HepG2 (cell line): Measurements from ENCODE around the gene TECTB. TPM values are rescaled to one million over a fixed set of nuclear protein-coding genes. Genes with fewer than 3 reads are reported as not detected.

Experiments used
- ADNP ChIP-seq: sonication (generic); formaldehyde crosslinking; IDR thresholded peaks from 2 replicates; pipeline ENCODE4 v1.4.0; 2020; ENCODE audit warnings: missing genetic modification reagents
- CEBPZ ChIP-seq: IDR thresholded peaks from 2 replicates; pipeline ENCODE4 v1.6.1; 2012; ENCODE audit warnings: low read length, improper control_type of control experiment
- FOSL2 ChIP-seq: sonication (generic); formaldehyde crosslinking; IDR thresholded peaks from 2 replicates; pipeline ENCODE4 v1.4.0; 2020; ENCODE audit warnings: missing genetic modification reagents
- FOXA3 ChIP-seq: IDR thresholded peaks from 2 replicates; pipeline ENCODE4 v1.6.1; 2016; ENCODE audit warnings: missing genetic modification reagents, missing compliant biosample characterization
- HOXA3 ChIP-seq: sonication (generic); formaldehyde crosslinking; IDR thresholded peaks from 2 replicates; pipeline ENCODE4 v1.5.0; 2020; ENCODE audit warnings: missing genetic modification reagents
- MYNN ChIP-seq: sonication (generic); formaldehyde crosslinking; IDR thresholded peaks from 2 replicates; pipeline ENCODE4 v1.4.0; 2020; ENCODE audit warnings: mild to moderate bottlenecking, low read depth, missing genetic modification reagents
- NCOA2 ChIP-seq: sonication (generic); formaldehyde crosslinking; IDR thresholded peaks from 2 replicates; pipeline ENCODE4 v1.8.0; 2022; ENCODE audit warnings: inconsistent platforms
- PHF21A ChIP-seq: sonication (generic); formaldehyde crosslinking; IDR thresholded peaks from 2 replicates; pipeline ENCODE4 v1.5.0; 2020; ENCODE audit warnings: mild to moderate bottlenecking, missing genetic modification reagents
- PPARG ChIP-seq: conservative IDR thresholded peaks from 2 replicates; pipeline ENCODE4 v1.6.1; 2016; ENCODE audit warnings: missing biosample characterization, missing genetic modification reagents
- SOX6 ChIP-seq, 2 experiments: fragments of 450-650 bp in 1 of 2; sonication (generic) in 1 of 2; formaldehyde crosslinking in 1 of 2; IDR thresholded peaks; 2 replicates each; pipeline versions ENCODE4 v1.4.0 to v1.6.1; 2017 to 2020; ENCODE audit warnings: antibody characterized with exemption in 1 of 2, mild to moderate bottlenecking in 1 of 2, missing genetic modification reagents in 1 of 2
- TBP ChIP-seq: sonication (generic); formaldehyde crosslinking; IDR thresholded peaks from 2 replicates; pipeline ENCODE4 v1.5.0; 2020; ENCODE audit warnings: missing genetic modification reagents
- ZNF383 ChIP-seq: sonication (generic); formaldehyde crosslinking; IDR thresholded peaks from 2 replicates; pipeline ENCODE4 v1.4.0; 2020; ENCODE audit warnings: missing genetic modification reagents, mild to moderate bottlenecking, borderline replicate concordance
- ZSCAN25 ChIP-seq: sonication (generic); formaldehyde crosslinking; IDR thresholded peaks from 2 replicates; pipeline ENCODE4 v1.8.0; 2022; ENCODE audit warnings: mild to moderate bottlenecking, missing genetic modification reagents
- polyA plus RNA-seq, 8 experiments: library from polyadenylated mRNA; depleted of rRNA in 3 of 8; stranded (reverse) in 7 of 8; unstranded in 1 of 8; fragments of >200 nt; fragmentation: Illumina TruSeq in 4 of 8; extraction: Trizol in 4 of 8; gene quantifications; 2 replicates each; pipeline versions ENCODE4 v1.2.1 to v1.2.3, GENCODE V29; 2011 to 2016; ENCODE audit warnings: low read depth in 4 of 8, missing spikeins in 1 of 8, mixed read lengths in 1 of 8; ENCODE audit not compliant: insufficient read depth in 1 of 8
- total RNA-seq, 5 experiments: library from RNA; depleted of rRNA; stranded (reverse); fragments of >200 nt; fragmentation: Illumina TruSeq; extraction: Trizol; gene quantifications; 2 replicates each; pipeline ENCODE4 v1.2.3, GENCODE V29; 2016; ENCODE audit warnings: low read depth in 1 of 5
- TF ChIP-seq, protein P1 (sequence below): sonication (generic); formaldehyde crosslinking; IDR thresholded peaks from 2 replicates; pipeline ENCODE4 v1.4.0; 2020; ENCODE audit warnings: mild to moderate bottlenecking, missing genetic modification reagents, borderline replicate concordance
- TF ChIP-seq, protein P2 (sequence below): sonication (generic); formaldehyde crosslinking; IDR thresholded peaks from 2 replicates; pipeline ENCODE4 v1.4.0; 2020; ENCODE audit warnings: mild to moderate bottlenecking, missing genetic modification reagents
- TF ChIP-seq, protein P3 (sequence below): sonication (generic); formaldehyde crosslinking; IDR thresholded peaks from 2 replicates; pipeline ENCODE4 v1.4.0; 2020; ENCODE audit warnings: missing genetic modification reagents, mild to moderate bottlenecking, borderline replicate concordance

The TECTB gene
- total and polyA plus RNA-seq, 2 of the 13 experiments (the other 11 are each of a cell fraction or from before 2014, with no cell fraction given) = 0.78 to 1.8 TPM

DNA sequence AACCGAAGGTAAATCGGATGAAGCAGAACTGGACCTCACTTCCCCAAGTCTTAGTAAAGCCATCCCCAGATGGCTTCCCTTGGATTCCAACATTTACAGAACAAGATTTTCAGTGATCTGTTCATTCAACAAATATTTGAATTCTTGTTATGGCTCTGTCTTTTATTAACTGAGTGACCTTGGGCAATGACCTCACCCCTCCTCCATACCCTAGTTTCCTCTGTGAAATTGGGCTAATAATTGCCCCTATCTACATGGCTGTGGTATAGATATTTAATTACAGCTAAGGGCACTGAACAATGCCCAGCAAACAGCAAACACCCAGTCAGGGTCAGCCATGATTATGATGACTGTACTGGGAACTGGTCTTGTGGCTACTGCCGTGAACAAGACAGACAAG, 19.1 kb downstream of the TECTB start (continued):
- TF ChIP-seq, protein P1, sequence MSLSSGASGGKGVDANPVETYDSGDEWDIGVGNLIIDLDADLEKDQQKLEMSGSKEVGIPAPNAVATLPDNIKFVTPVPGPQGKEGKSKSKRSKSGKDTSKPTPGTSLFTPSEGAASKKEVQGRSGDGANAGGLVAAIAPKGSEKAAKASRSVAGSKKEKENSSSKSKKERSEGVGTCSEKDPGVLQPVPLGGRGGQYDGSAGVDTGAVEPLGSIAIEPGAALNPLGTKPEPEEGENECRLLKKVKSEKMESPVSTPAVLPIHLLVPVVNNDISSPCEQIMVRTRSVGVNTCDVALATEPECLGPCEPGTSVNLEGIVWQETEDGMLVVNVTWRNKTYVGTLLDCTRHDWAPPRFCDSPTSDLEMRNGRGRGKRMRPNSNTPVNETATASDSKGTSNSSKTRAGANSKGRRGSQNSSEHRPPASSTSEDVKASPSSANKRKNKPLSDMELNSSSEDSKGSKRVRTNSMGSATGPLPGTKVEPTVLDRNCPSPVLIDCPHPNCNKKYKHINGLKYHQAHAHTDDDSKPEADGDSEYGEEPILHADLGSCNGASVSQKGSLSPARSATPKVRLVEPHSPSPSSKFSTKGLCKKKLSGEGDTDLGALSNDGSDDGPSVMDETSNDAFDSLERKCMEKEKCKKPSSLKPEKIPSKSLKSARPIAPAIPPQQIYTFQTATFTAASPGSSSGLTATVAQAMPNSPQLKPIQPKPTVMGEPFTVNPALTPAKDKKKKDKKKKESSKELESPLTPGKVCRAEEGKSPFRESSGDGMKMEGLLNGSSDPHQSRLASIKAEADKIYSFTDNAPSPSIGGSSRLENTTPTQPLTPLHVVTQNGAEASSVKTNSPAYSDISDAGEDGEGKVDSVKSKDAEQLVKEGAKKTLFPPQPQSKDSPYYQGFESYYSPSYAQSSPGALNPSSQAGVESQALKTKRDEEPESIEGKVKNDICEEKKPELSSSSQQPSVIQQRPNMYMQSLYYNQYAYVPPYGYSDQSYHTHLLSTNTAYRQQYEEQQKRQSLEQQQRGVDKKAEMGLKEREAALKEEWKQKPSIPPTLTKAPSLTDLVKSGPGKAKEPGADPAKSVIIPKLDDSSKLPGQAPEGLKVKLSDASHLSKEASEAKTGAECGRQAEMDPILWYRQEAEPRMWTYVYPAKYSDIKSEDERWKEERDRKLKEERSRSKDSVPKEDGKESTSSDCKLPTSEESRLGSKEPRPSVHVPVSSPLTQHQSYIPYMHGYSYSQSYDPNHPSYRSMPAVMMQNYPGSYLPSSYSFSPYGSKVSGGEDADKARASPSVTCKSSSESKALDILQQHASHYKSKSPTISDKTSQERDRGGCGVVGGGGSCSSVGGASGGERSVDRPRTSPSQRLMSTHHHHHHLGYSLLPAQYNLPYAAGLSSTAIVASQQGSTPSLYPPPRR (CRISPR knock-in tag) = peak; percentile 72; the same call in 1 of the 2 replicates
- TF ChIP-seq FOSL2 (CRISPR knock-in tag) (0 out of 2 replicates have a peak, but pooled peaks have one; percentile 46), CEBPZ (no peak), ZSCAN25 (CRISPR knock-in tag) (peak; percentile 18; the same call in 1 of the 2 replicates), PPARG (CRISPR knock-in tag) (peak; percentile 74; the same call in 1 of the 2 replicates), NCOA2 (CRISPR knock-in tag) (peak; percentile 89), HOXA3 (0 out of 2 replicates have a peak, but pooled peaks have one; percentile 14), FOXA3 (CRISPR knock-in tag) (peak; percentile 61), MYNN (CRISPR knock-in tag) (no peak), TBP (CRISPR knock-in tag) (no peak), ADNP (CRISPR knock-in tag) (no peak), SOX6 (IDR thresholded peaks at IDR 0.05) (no peak), SOX6 (CRISPR knock-in tag; IDR thresholded peaks at IDR 0.05) (peak; percentile 80), PHF21A (peak; percentile 68; the same call in 1 of the 2 replicates), ZNF383 (CRISPR knock-in tag) (no peak)
- TF ChIP-seq, protein P2, sequence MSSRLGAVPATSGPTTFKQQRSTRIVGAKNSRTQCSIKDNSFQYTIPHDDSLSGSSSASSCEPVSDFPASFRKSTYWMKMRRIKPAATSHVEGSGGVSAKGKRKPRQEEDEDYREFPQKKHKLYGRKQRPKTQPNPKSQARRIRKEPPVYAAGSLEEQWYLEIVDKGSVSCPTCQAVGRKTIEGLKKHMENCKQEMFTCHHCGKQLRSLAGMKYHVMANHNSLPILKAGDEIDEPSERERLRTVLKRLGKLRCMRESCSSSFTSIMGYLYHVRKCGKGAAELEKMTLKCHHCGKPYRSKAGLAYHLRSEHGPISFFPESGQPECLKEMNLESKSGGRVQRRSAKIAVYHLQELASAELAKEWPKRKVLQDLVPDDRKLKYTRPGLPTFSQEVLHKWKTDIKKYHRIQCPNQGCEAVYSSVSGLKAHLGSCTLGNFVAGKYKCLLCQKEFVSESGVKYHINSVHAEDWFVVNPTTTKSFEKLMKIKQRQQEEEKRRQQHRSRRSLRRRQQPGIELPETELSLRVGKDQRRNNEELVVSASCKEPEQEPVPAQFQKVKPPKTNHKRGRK (CRISPR knock-in tag) = no peak
- TF ChIP-seq, protein P3, sequence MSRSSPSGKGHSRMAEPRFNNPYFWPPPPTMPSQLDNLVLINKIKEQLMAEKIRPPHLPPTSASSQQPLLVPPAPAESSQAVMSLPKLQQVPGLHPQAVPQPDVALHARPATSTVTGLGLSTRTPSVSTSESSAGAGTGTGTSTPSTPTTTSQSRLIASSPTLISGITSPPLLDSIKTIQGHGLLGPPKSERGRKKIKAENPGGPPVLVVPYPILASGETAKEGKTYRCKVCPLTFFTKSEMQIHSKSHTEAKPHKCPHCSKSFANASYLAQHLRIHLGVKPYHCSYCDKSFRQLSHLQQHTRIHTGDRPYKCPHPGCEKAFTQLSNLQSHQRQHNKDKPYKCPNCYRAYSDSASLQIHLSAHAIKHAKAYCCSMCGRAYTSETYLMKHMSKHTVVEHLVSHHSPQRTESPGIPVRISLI (CRISPR knock-in tag) = no peak
